HTERT RPE-1 (cell line): ENCODE measurements around the gene DPF3.

Source experiments
- in situ Hi-C: fragments of 300-500 bp; cut with MboI; formaldehyde crosslinking; loops from 4 replicates; pipeline ENCODE4 v1.14.3; 2020; ENCODE audit warnings: low sequenced_read_pairs

The DPF3 gene

DNA sequence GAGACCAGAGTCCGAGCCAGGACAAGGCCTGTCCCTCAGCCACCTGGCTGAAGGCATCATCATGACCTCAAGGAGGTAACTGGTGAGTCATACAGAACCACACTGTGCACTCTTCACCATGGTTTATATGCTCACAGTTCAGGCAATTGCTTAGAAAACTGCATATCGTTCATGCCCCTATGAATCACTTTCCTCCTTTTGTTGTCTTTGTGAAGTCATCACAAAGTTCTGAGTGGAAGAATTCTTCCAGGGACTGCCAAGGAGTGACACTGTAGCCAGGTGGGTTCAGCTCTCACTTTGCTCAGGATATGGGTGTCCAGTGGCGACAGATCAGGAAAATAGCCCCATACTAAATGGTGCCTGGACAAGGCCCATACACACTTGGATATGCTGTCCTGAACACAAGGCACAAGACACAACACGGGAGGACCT is 92.5 kb downstream of the DPF3 start:
- in situ Hi-C loops: no loop called here

DNA sequence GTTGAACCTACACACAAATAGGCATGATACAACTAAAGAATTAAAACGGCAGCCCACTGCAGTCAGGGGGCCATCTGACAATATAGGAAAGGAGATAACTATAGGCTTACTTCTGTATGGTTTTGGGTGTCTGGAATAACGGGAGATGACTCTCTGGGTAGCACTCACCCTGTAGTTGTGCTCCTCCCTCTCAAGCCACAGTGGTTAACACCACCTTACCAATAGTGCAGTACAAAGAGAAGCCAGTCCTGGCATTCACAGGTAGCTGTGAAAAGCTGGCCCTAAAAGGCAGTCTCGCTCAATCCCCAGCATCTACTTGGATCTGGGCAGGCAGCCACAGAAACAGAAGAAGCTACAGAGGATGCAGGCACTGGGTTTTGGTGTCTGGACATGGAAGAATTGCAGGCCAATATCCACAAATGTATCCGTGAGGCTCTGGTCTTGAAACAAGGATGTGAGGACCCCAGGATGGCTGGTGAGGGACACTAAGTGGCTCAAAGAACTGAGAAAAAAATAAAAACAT is 93.0 kb downstream of the DPF3 start:
- in situ Hi-C loops: no loop called here

DNA sequence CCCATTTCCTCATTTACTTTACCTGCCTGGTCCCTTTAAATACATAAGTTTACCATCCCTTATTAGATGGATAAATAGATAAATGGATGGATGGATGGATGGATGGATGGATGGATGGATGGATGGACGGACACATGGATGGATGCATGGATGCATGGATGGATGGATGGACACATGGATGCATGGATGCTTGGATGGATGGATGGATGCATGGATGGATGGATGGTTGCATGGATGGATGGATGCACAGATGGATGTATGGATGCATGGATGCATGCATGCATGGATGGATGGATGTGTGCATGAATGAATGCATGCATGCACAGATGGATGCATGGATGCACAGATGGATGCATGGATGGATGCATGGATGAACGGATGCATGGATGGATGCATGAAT is 93.6 kb downstream of the DPF3 start:
- in situ Hi-C loops: no loop called here

DNA sequence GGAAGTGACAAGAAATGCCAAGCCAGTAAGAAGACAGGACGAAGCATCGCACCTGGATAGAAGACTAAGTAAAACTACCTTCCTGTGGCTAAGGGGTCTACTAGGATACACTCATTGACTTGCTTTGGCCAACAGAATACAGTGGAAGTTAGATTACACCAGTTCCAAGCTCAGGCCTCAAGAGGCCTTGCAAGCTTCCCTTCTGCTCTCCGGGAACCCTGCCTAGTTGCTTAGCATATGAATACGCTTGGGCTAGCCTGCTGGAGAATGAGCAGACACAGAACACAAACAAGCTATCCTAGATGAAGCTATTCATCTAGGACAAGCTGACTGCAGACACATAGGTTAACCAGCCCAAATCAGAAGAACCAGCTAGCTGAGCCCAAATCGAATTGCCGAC is 97.0 kb downstream of the DPF3 start:
- in situ Hi-C loops: no loop called here

DNA sequence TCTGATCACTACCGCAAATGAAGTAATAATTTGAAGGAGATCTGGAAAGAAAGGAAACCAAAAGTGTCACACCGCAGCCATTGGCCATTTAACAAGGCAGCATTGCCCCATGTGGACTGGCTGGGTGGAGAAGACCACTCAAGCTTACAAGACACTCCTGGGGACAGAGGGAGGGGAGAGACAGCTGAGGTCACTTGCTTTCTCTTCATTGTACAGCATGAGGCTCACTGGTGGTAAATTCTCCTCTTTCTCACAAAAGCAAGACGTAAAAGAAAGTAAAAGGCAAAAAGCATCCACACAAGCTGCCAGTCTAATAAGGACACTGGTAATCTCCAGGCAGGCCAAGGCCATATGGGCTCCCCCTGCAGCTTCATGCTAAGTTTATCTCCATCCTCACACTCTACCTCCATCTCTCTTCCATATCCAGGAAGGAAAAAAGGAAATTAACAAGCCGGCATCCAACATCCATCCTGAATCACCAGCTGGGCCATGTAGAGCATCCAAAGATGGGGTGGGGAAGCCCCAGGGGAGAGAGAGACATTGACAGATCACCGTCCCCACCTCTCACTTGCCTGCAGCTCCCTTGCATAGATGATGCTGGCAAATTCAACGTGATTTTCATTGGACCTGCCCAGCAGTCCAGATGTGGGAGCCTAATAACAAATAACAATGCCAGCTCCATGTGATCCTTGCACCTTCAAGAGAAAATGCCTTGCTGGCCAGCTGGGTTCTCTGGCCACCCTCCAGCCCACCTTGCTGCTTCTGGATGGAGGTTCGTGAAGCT is 100.6 kb downstream of the DPF3 start:
- in situ Hi-C loops: no loop called here

DNA sequence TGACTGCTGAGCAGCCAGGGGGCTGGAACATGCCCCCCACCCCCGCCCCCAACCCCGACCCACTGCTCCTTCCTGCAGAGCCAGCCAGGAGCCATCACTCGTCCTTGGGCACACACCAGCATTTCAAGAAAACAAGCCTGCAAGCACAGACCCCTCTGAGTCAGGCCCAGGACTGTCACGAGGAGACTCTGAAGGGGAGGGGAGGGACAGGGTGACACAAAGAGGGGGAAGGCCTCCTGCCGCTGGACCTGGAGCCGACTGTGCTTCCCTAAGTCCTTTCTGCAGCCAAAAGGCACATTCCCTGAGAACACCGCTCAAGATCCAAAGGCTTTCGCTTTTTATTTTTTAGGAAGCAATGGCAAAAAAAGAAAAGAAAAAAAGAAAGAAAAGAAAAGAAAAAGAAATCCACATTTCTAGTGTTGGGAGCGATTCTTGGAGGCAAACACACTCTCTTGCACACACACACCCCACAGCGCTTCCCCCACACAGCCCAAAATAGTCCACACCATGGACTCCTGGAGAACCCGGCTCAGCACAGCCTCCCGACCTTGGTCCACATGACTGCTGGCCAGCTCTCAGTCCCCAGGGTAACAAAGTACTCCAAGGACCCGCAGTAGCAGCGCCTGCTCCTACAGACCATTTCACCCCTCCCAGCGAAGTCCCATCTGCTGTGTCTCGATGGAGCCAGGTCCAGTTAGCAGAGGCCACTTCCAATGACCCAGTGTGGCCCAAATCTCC is 101.7 kb downstream of the DPF3 start:
- in situ Hi-C loops: no loop called here

DNA sequence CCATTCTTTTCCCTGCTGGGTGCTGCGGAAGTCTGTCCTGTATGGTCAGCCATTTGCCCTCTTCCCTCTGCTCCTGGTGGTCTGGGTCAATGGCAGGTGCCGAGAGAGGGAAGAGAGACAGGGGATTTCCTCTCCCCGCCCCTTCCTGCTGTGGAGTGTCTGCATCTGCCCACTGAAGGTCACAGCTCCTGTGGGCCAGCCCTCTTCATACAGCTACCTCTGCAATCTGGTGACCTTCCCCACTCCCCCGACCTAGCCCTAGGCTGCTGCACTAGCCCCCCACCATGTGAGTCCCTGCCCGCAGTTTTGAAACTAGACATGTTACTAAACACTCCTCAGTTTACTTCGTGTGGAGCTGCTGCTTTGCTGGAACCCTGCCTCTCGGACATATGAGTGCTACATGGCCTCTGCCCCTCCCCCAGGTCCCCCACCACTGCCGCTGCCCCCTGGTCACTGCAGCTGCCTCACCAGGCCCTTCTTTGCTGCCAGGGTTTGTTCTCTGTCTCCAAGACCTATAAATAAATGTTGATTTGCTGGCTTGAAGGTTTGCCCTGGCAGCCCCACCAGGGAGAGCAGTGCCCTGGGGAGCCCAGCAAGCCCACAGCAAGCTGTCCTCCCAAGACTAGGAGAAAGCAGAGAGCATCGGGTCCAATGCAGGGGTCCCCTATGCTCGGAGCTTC is 102.9 kb downstream of the DPF3 start:
- in situ Hi-C loops: no loop called here

DNA sequence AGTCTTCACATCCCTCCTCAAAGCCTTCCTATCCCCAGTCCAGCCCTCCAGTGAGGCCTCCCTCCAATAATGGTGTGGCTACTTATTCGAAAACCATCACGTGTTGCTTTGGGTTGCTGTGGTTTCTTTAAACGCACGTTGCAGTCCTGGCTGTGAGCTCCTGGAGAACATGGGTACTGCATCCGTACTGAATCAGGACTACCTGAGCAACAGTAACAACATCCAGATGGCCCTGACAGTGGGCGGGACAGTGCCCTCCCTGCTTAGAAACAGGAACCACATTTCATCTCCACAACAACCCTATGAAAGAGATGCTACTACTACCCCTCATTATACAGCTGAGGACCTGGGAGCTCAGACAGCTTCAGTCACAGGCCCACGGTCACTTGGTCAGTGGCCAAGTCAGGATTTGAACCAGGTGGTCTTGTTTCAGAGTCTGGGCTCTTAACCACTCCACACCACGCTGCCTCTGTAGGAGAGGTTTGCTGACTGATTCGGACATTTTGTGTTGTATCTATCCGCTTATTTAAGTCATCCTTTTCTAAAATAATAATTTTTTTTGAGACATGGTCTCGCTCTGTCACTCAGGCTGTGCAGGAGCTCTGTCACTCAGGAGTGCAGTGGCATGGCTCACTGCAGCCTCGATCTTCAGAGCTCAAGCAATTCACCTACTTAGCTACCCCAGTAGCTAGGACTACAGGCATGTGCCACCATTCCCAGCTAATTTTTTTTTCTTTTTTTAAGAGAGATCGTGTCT is 104.8 kb downstream of the DPF3 start:
- in situ Hi-C loops: no loop called here

DNA sequence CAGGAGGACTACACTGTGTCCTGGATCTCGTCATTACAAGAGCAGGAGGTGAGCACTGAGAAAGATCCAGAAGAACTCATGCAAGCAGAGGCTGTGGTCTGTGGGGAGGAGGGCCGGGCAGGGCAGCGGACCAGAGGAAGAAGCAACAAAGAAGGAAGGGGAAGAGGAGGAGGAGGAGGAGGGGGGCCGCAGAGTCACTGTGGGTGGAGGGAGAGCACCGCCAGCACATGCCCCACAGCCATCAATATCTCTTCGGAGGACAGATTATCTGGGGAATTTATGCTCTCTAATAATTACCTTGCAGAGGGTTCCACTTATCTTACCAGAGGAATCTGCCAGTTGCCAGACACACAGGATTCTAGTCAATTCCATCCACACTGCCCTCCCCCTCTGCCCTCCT is 105.6 kb downstream of the DPF3 start:
- in situ Hi-C loops: no loop called here

DNA sequence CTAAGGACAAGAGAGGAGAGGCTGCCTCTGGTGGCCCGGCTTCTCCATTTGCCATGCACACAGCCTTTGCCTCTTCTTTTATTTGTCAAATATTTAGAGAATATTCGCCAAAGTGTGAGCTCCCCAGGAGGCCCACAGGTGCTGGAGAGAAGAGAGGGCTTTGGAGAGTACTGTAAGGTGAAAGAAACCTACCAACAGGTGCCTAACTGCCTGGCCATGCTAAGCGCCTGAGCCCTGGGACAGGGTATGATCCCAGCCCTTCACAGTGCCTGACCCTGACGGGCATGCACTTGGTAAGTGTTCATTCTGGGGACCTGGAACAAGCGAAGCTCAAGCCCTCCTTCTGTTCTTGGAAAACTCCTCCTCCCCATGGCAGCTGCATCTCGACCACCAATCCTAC is 106.1 kb downstream of the DPF3 start:
- in situ Hi-C loops: no loop called here

DNA sequence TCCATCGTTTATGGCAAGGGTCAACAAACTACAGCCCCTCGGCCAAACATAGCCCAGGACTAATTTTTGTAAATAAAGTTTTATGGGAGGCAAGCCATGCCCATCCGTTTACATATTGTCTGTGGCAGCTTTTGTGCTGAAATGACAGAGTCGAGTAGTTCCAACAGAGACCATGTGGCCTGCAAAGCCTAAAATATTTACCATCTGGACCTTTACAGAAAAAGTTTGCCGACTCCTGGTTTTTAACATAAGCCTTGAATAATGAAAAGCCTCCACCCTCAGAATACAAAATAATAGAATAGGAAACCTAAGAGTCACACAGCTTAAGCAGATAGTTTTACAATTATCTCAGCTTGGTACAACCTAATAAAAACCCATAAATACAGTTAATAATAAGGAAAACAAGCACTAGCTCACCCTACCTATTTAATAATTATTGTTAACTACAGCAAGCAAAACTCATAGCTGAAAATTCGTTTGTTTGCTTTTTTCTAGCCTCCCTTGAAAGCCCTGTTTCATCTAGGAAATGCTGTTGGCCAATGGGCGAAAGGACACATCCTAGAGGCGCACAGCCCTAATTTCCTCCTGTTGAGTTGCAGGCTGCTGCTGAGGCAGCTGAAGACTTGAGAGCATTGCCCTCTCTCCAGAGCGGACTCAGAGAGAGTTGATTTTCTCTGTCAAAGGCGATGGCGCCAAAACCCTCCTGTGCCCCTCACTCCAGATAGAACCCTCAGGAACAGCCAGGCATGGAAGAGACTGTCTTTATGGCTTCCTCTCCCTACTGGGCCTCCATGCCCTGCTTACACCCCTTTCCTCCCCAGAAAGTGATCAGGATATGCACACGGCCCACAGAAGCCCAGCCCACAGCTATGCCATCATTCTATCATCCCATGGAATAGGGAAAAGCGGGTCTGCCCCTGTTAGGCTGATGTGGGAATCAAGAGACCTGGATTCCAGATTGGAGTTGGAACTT is 107.2 kb downstream of the DPF3 start:
- in situ Hi-C loops: no loop called here

DNA sequence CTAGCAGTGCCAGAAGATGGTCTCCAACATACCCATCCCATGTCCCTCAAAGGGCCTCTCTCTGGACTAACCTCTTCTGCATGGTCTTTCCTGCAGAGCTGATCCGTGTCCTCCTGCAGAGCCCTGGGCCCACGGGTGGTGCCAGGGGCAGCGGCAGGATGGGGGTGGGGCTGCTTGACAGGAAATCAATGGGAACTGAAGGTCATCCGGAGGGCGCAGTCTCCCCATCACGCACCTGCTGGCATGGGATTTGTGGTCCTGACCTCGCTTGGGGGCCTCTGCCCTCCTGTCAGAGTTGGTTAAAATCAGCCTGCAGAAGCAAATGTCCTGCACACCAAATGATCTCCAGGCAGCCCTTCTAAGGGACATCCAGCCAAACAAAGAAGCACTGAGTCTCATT is 110.2 kb downstream of the DPF3 start:
- in situ Hi-C loops: no loop called here

DNA sequence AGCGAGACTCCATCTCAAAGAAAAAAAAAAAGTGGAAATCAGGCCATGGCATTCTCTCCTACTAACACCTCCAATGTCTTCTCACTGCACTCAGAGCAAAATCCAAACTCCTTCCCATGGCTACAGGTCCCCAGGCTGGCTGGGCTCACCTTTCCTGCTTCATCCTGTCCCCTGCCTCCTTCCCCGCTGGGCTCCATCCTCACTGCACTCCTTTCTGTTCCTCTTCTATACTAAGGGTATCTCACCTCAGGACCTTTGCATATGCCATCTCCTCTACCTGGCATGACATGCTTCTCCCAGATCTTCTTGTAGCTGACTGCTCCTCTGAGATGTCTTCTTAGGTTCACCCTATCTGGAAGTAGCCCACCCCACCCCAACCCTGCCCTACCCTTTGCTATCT is 111.1 kb downstream of the DPF3 start:
- in situ Hi-C loops: no loop called here

DNA sequence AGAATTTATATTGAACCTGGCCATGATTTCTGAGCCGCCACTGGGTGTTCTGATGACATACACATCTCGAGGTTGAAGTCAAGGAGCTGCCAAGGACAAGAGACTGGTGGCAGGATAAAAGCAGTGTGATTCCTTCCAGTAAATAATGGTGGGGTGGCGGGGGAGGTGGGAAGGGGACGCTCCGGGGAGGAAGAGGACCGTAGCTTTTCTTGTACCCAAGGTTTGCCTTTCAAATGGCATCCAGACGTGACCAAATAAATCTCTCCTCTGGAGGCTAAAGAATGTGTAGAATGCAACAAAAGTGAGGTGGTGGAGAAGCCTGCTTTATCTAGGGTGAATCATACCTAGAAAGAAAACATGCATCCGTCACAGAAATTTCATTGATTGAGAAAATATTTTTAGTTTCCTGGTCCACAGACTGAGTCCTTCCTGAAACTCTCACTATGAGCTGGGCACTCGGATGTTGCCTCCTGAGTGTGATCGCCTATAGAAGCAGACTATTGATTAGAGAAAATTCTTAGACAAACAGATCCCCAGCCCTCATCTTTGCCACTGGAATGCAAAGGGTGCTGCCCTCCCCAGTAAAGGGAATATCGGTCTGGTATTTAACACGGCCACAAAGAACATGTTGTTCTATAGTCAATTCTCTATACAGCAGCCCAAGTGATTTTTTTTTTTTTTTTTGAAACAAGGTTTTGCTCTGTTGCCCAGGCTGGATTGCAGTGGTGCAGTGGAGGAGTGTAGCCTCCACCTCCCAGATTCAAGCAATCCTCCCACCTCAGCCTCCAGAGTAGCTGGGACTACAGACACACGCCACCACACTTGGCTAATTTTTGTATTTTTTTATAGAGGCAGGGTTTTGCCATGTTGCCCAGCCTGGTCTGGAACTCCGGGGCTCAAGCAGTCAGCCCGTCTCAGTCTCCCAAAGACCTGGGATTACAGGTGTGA is 112.1 kb downstream of the DPF3 start:
- in situ Hi-C loops: no loop called here

DNA sequence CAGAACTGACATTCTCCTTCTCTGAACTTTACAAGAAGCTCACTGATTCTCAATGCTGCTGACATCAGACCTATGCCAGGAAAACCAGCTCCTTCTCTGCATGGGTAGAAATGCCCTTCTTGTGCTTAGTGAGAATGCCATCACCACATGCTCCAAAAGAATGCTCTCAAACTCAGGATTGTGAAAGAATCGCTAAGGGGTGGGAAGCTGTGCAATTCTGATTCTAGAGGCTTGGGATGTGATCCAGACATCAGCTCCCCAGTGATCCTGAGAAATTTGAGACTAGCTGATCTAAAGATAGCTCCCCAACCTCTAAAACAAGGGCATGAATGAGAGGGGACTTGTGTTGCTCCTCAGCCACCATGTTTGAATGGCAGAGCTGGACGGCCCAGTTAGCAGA is 113.2 kb downstream of the DPF3 start:
- in situ Hi-C loops: no loop called here

DNA sequence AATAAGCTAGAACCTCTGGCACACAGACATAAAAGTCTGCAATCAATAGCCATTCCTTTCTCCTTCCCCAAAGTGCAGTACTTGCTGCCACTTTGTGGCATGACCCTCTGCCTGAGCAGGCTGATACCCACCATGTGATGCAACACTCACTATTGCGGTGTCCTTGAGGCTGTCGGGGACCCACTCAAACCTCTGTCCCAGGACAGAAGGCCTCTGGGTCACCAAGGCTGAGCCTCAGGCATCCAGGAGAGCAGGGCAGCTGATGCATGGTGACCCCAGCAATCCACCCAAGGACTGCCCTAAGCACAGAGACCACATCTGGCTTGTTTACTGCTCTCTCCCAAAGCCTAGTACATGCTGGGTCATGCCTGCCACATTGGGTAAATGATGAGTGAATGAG is 114.2 kb downstream of the DPF3 start:
- in situ Hi-C loops: no loop called here

DNA sequence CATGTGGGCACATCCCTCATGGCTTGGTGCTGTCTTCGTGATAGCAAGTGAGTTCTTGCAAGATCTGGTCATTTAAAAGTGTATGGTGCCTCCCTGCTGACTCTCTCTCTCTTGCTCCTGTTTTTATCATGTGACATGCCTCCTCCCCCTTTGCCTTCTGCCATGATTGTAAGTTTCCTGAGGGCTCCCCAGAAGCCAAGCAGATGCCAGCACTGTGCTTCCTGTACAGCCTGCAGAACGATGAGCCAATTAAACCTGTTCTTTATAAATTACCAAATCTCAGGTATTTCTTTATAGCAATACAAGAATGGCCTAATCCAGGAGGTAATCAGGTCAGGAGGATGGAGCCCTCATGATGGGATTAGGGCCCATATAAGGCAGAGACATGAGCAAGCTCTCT is 116.3 kb downstream of the DPF3 start:
- in situ Hi-C loops: no loop called here

DNA sequence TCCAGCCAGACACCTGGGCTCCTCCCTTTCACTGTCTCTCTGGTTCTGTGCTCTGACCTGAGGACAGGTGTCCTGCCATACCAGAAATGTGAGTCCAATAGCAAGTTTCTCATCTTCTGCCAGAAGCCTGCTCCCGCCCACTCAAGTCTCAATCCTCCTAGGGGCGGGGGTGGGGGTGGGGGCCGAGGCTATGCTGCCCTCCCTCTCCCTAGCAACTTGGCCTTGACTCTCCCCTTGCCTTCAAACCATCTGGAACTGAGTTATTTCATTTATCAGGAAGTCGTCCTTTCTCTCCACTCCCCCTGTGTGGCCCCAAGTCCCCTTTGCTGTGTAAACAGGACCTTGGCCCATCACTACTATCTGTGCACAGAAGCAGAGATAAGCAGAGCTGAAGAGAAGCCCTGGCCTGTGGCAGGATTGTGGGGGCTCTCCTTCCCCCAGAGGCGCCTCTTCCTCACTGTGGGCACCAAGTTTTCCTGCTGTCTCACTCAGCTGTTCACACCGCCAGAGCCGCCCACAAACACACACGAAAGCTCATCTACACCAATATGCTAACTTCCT is 117.1 kb downstream of the DPF3 start:
- in situ Hi-C loops: no loop called here
